GM18519 (cell line): Measurements from ENCODE around the gene STAT5A.
A peak's percentile ranks its signal among the peaks of the same experiment; 100 is the strongest.
"Not testable (repeated sequence)": the region's sequence is repeated elsewhere in the genome, so short reads cannot be mapped to it uniquely, and the experiment has no call there.

ENCODE experiments used
- ATAC-seq: cut with Tn5 transposase; IDR thresholded peaks from one replicate; pipeline ENCODE4 v1.9.1; 2021; ENCODE audit warnings: mild to moderate bottlenecking, moderate library complexity; ENCODE audit not compliant: unreplicated experiment, low FRiP score

Gene STAT5A

DNA sequence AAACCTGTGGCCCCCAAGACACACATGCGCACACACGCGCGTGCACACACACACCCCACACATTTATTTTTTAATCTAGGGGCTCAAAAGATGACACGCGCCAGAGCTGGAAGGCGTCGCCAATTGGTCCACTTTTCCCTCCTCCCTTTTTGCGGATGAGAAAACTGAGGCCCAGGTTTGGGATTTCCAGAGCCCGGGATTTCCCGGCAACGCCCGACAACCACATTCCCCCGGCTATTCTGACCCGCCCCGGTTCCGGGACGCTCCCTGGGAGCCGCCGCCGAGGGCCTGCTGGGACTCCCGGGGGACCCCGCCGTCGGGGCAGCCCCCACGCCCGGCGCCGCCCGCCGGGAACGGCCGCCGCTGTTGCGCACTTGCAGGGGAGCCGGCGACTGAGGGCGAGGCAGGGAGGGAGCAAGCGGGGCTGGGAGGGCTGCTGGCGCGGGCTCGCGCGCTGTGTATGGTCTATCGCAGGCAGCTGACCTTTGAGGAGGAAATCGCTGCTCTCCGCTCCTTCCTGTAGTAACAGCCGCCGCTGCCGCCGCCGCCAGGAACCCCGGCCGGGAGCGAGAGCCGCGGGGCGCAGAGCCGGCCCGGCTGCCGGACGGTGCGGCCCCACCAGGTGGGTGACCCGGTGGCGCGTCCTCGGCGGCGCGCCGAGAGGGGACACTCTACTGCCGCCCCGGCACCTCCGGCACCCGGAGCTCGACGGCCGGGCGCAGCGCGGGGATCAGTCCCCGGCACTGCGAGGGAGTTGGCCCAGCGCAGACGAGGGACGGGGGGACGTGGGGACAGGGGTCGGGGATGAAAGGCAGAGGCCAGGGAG is at the start of gene STAT5A:
Gene STAT5A, plus strand, starts transcription at position 522 of the 826 bp plus-strand sequence. CDS start 914 bp downstream, outside the sequence.
- ATAC-seq, result no peak

DNA sequence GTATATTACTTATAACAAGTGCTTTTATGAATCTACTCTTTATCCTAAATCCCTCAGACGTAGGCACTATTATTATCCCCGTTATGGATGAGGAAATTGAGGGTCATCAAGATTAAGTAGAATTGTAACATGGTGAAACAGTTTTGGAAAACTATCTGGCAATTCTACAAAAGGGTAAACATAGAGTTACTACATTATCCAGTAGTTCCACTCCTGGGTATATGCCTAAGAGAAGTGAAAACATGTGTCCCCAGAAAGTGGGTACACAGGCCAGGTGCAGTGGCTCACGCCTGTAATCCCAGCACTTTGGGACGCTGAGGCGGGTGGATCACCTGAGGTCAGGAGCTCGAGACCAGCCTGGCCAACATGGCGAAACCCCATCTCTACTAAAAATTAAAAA is 48.7 kb upstream of the STAT5A start:
- ATAC-seq, result not testable (repeated sequence)

DNA sequence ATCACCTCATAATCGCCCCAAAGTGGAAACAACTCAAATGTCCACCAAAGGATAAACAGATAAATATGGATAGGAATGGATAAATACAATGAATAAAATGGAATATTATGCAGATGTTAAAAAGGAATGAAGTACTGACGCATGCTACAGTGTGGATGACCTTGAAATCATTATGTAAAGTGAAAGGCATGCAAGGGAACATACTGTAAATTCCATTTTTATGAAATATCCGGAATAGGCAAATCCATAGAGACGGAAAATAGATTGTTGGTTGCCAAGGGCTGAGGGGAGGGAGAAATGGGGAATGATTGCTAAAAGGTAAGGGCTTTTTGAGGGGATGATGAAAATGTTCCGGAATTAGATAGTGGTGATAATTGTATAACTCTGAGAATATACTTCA is 48.1 kb upstream of the STAT5A start:
- ATAC-seq, result no peak

DNA sequence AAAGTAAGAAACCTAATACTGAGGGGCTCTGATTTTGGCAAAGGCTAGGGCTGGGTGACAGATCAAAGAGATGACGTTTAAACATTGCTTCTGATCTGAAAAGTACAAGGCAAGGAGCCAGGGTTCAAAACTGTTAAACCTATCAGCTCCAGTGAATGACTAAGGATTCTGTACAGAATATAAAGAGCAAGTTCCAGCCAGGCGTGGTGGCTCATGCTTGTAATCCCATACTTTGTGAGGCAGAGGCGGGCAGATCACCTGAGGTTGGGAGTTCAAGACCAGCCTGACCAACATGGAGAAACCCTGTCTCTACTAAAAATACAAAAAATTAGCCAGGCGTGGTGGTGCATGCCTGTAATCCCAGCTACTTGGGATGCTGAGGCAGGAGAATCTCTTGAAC is 47.4 kb upstream of the STAT5A start:
- not testable (repeated sequence) for ATAC-seq

DNA sequence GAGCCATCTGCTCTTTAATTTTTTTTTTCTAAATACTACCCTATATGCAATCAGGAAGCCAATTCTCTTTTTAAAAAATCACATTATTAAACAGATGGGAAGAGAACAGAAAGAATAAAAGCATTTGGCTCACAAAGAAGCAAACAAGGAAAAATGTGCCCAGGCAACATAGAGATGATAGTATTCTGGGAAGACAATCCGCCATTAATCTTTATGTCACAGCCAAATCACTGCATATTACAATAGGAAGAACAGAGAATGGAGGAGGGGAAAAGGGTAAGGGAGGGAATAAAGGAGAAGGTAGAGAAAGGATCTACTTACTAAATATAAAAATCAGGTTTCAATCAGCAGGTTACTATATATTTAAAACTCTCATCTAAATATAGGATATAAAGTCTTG is 46.4 kb upstream of the STAT5A start:
- no peak for ATAC-seq

DNA sequence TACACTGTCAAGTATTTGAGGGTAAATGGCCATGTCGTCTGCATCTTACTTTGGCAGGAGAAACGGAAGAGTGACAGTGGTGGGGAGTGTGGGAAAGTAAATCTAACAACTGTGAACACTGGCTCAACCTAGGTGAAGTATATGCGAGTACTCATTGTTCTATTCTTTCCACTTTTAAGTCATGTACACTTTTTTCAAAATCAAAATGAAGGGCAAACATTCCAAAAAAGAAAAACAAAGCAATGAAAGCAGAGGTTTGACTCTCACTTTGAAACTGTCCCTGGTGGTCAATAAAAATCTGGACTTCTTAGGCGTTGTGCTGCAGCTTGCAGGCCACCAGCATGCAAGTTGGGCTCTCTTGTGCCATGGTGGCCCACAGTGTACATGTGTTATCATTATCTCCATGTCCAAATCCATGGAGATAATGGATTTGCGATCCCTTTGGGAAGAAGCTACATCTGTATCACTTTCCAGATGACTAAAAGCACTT is 44.8 kb upstream of the STAT5A start:
- ATAC-seq, result no peak

DNA sequence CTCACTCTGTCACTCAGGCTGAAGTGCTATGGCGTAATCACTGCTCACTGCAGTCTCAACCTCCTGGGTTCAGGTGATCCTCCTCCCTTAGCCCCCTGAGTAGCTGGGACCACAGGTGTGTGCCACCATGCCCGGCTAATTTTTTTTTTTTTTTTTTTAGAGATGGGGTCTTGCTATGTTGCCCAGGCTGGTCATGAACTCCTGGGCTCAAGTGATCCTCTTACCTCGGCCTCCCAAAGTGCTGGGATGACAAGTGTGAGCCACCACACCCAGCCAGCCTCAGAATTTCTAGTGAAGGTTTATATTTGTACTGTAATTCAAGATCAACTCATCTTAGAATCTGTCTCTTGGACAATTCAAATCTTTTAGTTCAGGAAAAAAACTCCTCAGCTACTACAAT is 44.2 kb upstream of the STAT5A start:
- not testable (repeated sequence) for ATAC-seq

DNA sequence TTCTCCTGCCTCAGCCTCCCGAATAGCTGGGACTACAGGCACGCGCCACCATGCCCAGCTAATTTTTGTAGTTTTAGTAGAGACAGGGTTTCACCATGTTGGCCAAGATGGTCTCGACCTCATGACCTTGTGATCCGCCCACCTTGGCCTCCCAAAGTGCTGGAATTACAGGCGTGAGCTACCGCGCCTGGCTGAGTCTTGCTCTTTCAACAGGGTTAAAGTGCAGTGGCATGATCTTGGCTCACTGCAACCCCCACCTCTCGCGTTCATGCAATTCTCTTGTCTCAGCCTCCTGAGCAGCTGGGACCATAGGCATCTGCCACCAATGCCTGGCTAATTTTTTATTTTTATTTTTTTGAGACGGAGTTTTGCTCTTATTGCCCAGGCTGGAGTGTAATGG is 43.1 kb upstream of the STAT5A start:
- ATAC-seq, result not testable (repeated sequence)

DNA sequence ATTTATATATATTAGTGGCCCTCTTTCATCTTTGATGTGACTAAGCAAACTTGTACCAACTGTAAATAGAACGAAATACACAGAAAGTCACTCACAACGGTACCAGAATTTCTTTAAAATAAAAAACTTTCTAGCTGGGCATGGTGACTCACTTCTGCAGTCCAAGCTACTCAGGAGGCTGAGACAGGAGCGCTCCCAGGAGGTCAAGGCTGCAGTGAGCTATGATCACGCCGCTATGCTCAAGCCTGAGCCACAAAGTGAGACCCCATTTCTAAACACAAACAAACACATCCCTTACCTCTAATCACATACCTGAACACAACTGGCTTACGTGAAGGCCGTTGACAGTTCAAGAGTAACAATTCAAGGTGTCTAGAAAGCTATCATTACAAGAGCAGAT is 41.8 kb upstream of the STAT5A start:
- no peak for ATAC-seq

DNA sequence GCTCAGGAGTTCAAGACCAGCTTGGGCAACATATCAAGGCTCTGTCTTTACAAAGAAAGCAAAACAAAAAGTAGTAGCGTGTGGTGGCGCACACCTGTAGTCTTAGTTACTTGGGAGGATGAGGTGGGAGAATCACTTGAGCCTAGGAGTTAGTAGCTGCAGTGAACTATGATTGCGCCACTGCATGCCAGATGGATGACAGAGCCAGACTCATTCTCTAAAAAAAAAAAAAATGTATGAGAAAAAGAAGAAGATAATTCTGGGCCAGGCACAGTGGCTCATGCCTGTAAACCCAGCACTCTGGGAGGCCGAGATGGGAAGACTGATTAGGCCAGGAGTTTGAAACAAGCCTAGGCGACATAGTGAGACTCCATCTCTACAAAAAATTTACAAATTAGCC is 40.6 kb upstream of the STAT5A start:
- ATAC-seq, result no peak

DNA sequence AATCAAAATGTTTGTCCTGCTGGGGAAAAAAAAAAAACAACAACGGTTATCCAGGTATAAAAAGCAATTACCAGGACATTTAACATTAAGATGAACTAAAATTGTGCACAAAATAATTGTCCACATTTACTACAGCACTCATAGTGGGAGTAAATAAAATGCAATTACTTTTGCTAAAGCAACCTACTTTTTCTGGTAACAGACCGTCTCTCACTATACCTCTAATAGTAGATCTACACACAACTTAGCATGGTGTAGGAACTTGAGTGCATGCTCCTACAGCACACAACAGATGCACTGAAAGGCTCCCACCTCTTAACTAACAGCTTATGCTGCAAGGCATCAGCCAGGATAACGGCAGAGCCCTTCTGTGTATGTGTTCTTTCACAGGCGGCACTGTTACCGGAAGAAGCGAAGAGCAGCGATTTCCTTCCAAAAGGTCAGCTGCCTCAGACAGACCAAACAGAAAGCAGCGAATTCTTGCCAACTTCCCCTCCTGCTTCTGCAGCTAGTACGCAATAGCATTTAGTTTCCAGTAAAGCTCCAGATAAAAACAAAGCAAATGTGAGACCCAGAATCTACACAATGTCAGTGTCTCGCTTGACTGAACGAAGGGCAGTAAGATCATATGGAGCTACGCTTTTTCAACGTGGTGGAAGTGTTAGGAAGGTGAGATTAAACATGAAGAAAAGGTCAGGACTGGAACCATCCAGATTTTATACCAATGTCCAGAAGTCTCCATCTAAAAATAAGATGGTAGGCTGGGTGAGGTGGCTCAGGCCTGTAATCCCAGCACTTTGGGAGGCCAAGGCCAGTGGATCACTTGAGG is 39.7 kb upstream of the STAT5A start:
- peak; percentile 64 for ATAC-seq

DNA sequence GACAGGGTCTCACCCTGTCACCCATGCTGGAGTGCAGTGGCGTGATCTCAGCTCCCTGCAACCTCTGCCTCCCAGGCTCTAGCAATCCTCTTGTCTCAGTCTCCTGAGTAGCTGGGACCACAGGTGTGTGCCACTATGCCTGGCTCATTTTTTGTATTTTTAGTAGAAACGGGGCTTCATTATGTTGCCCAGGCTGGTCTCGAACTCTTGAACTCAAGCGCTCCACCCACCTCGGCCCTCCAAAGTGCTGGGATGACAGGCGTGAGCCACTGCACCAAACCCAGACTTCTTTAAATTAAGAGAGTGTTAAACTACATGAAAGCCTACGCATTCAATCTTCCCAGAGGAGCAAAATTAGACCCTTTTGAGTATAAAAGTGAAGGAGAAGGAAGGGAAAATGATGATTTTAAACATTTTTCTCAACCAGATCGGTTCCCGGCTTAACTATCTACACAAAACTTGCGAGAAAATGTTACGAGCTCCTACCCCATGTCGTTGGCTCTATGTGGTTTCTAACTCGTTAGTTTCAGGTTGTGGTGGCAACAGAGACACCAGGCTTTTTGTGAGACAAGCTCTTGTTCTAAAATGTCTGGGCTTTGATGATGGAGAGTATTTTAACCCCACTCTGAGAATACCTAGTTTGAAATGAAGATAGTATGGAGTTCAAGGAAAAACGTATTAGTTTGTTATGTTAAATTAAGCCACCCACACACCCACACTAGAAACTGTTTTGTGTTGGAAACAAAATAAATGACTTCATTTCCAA is 38.4 kb upstream of the STAT5A start:
- ATAC-seq, result no peak

DNA sequence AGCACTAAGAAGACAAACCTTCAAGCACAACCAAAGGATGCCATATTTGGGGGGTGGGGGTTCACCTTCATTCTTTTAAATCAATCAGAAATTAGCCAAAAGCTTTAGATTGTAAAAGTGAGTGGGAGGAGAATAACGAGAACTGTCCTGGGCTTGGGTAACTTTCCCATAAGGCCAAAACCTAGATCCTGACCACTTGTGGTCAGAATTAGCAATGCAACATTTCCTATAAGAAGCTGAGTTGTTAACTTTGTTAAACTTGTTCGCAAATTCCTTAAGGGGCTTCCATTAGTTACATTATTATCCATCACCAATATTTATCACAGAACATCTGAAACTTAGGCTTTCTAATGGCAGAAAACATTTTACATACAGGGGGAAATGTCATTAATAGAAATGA is 37.2 kb upstream of the STAT5A start:
- ATAC-seq, result no peak

DNA sequence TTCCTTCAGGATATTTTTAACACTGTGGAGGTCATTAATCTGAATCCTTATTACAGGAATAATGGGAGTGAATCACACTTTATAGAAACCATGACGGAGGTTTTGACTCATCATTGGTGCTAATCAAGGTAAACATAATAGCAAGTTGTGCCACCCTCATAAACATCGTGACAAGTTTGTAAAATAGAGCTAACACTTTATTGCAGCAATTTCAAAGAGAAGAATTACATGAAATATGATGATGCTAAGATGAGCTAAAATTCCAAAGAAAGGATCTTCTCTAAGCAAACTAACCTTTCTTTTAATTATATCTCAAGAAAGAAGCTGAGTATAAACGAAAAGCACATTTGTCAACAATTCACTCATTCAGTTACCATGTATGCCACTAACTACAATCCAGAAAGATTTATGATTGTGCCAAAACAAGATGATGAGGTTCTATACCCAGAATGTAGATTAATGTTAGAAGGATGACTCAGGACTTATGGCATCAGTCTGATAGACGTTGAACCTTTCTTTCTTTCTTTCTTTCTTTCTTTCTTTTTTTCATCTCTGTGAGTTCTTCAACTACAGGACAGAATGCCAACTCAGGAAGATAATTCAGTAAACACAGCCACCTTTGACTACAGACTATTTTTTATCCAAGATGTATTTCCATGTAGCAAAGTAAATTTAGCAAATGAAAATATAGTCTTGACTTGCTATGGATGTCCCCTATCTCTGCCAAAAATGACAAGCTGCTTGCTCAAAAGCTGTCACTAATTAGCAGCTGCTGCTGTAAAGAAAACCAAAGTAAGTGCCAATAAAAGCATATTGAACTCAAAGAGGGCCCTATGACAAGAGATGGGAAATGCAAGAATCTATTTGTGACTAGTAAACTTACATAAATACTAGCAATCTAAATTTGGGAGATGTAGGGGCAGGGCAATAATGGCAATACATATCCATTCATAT is 35.4 kb upstream of the STAT5A start:
- ATAC-seq, result no peak

DNA sequence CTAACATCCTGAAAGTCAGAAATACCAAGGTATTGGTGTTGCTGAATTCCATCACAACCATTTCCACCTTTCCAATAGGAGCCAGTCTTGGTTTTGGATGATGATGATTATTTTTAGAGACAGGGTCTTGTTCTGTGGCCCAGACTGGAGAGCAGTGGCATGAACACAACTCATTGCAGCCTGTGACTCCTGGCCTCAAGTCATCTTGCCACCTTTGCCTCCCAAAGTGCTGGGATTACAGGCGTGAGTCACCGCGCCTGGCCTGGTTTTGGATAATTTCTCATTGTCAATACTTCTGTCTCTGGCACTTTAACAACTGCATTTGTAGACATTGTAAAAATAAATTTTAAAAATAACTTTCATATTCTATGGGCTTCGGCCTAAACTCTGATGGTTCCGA is 34.7 kb upstream of the STAT5A start:
- ATAC-seq, result no peak

DNA sequence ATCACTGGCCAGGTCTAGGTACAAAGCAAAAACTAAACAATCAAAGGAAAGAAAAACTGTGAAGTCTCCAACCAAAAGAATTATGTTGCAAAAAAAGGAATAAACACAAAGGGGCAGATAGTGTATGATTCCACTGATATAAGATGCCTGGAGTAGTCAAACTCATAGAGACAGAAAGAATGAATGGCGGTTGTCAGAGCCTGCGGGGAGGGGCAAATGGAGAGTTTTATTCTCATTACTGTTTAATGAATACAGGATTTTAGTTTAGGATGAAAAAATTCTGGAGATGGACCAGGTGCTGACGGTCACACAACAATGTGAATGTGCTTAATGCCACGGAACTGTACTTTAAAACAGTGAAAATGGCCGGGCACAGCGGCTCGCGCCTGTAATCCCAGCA is 32.9 kb upstream of the STAT5A start:
- no peak for ATAC-seq

DNA sequence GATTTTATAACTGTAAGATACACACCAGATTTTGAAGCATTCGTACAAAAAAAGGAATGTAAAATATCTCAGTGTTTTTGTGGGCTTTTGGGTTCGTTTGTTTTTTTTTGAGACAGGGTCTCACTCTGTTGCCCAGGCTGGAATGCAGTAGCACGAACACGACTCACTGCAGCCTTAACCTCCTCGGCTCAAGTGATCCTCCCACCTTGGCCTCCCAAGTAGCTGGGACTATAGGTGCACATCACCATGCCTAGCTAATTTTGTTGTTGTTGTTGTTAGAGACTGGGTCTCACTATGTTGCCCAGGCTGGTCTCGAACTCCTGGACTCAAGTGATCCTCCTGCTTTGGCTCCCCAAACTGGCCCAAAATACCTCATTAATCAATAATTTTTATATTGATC is 28.0 kb upstream of the STAT5A start:
- ATAC-seq, result no peak

DNA sequence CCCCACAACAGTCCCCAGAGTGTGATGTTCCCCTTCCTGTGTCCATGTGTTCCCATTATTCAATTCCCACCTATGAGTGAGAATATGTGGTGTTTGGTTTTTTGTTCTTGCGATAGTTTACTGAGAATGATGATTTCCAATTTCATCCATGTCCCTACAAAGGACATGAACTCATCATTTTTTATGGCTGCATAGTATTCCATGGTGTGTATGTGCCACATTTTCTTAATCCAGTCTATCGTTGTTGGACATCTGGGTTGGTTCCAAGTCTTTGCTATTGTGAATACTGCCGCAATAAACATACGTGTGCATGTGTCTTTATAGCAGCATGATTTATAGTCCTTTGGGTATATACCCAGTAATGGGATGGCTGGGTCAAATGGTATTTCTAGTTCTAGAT is 23.9 kb upstream of the STAT5A start:
- not testable (repeated sequence) for ATAC-seq

DNA sequence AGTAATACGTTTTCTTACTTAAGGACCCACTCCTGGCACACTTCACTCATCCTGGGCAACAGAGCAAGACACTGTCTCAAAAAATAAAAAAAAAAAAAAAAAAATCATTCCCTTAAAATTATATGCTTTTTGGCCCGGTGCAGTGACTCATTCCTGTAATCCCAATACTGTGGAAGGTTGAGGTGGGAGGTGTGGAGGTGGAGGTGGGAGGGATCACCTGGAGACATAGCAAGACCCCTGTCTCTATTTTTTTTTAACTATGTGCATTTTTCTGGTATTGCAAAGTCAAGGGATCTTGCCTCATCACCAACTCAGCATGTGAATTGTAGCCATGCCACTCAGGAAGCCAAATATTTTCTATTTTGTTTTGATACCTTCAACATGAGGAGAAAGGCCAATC is 21.8 kb upstream of the STAT5A start:
- no peak for ATAC-seq
